GM13977 (cell line): Measurements from ENCODE around the gene LMX1B.

Experiments
- DNase-seq: peaks from one replicate; pipeline ENCODE4 v3.0.0; 2012; ENCODE audit warnings: low spot score
- CTCF ChIP-seq: IDR thresholded peaks from 2 replicates; pipeline ENCODE4 v1.5.1; 2012; ENCODE audit warnings: mild to moderate bottlenecking, control low read depth; ENCODE audit not compliant: insufficient read depth; ENCODE audit errors: extremely low read depth, missing control alignments
- in situ Hi-C: fragments of 300-500 bp; cut with MboI; formaldehyde crosslinking; loops from one replicate; pipeline ENCODE4 v1.12.0; 2022; ENCODE audit warnings: low sequenced_read_pairs, low pct_unique_long_range_greater_than_20kb, mixed read lengths, inconsistent platforms; ENCODE audit not compliant: unreplicated experiment

LMX1B gene

GRCh38 chr9:126695701-126696400 is 82.1 kb downstream of the LMX1B start:
- TF ChIP-seq CTCF: no peak
- in situ Hi-C loops: no loop called here
- DNase-seq: no peak

- in situ Hi-C loops: no loop called here
- TF ChIP-seq CTCF: no peak
Measured at GRCh38 chr9:126696401-126697145, 82.8 kb downstream of the LMX1B start.

GRCh38 chr9:126697330-126697729 is 83.6 kb downstream of the LMX1B start:
- in situ Hi-C loops: no loop called here
- DNase-seq: no peak
- TF ChIP-seq CTCF: no peak

More at GRCh38 chr9:126696401-126697145, 82.8 kb downstream of the LMX1B start:
- DNase-seq: no peak

GRCh38 chr9:126698251-126698650 is 84.5 kb downstream of the LMX1B start:
- TF ChIP-seq CTCF: no peak
- in situ Hi-C loops: no loop called here
- DNase-seq: no peak

GRCh38 chr9:126698756-126699155 is 85.0 kb downstream of the LMX1B start:
- DNase-seq: no peak
- in situ Hi-C loops: no loop called here
- no peak for TF ChIP-seq CTCF

GRCh38 chr9:126699401-126699881 is 85.7 kb downstream of the LMX1B start:
- DNase-seq: no peak
- in situ Hi-C loops: no loop called here
- TF ChIP-seq CTCF: no peak
